Endothelial cell of umbilical vein (primary cell): ENCODE results near the gene RPS29. TPM values are rescaled to one million over a fixed set of nuclear protein-coding genes. Genes with fewer than 3 reads are reported as not detected.

Source experiments
- BruUV-seq: library from RNA; stranded (reverse); fragments of 400-500 nt; replicated peaks from 2 replicates; lab custom pipeline; 2021; lab: Mats Ljungman, UMichigan
- CTCF ChIA-PET: fragments of 300-600, 350-600 bp; sonication (Branson Sonifier 250); formaldehyde crosslinking; loops from one replicate; lab custom pipeline; 2021; ENCODE audit warnings: antibody characterized with exemption, inconsistent platforms; lab: Charles Lee
- POLR2A ChIA-PET: fragments of 300-600, 350-600 bp; sonication (Branson Sonifier 250); formaldehyde crosslinking; loops from one replicate; lab custom pipeline; 2021; ENCODE audit warnings: antibody characterized with exemption, inconsistent platforms; lab: Charles Lee
- DNase-seq: peaks from one replicate; pipeline ENCODE4 v3.0.0-alpha.2; 2011; ENCODE audit warnings: low read depth, low spot score
- FAIRE-seq: peaks from 2 replicates; lab custom pipeline; 2011; peaks lifted over from hg19 to GRCh38; lab: Jason Lieb, UNC
- H2AFZ ChIP-seq: 2 replicates; pipeline ENCODE4 v1.6.0; 2012; ENCODE audit warnings: low read depth, low read length, control low read depth, inconsistent platforms
- H3K27ac ChIP-seq: 2 replicates; pipeline ENCODE4 v1.5.1; 2011; ENCODE audit warnings: low read depth, mild to moderate bottlenecking, control low read depth, low read length, moderate library complexity; ENCODE audit not compliant: insufficient read depth
- H3K27me3 ChIP-seq, 2 experiments: 2 replicates each; pipeline versions ENCODE4 v1.6.0 to v1.6.1; 2011; ENCODE audit warnings: low read length in 2 of 2, mixed read lengths in 1 of 2; ENCODE audit not compliant: control insufficient read depth in 2 of 2, insufficient read depth in 2 of 2
- H3K36me3 ChIP-seq, 2 experiments: 2 replicates in 1 of 2; 3 replicates in 1 of 2; pipeline ENCODE4 v1.5.1; 2011; ENCODE audit warnings: low read length in 2 of 2, mild to moderate bottlenecking in 1 of 2, moderate library complexity in 1 of 2; ENCODE audit not compliant: control insufficient read depth in 2 of 2, insufficient read depth in 2 of 2; ENCODE audit errors: extremely low read depth in 1 of 2
- H3K4me1 ChIP-seq: 3 replicates; pipeline ENCODE4 v1.5.1; 2011; ENCODE audit warnings: mild to moderate bottlenecking, low read length; ENCODE audit not compliant: control insufficient read depth, insufficient read depth; ENCODE audit errors: extremely low read depth
- H3K4me2 ChIP-seq: 2 replicates; pipeline ENCODE4 v1.6.1; 2011; ENCODE audit warnings: low read length, control low read depth, mixed read lengths; ENCODE audit not compliant: insufficient read depth
- H3K4me3 ChIP-seq, 3 experiments: fragments of 200-600 bp in 1 of 3; sonication (generic), shearing (Covaris generic) in 1 of 3; replicated peaks in 1 of 3; 2 replicates each; pipeline ENCODE4 v1.5.1; 2011 to 2016; ENCODE audit warnings: control low read depth in 3 of 3, low read length in 3 of 3, mild to moderate bottlenecking in 2 of 3, inconsistent platforms in 1 of 3, low read depth in 1 of 3, moderate library complexity in 1 of 3; ENCODE audit not compliant: insufficient read depth in 1 of 3
- H3K79me2 ChIP-seq: 2 replicates; pipeline ENCODE4 v1.6.0; 2012; ENCODE audit warnings: low read length, inconsistent platforms; ENCODE audit not compliant: control insufficient read depth, insufficient read depth
- H3K9ac ChIP-seq: replicated peaks from 2 replicates; pipeline ENCODE3; 2011; ENCODE audit warnings: low read length, control low read depth; ENCODE audit not compliant: insufficient read depth; ENCODE audit errors: extremely low read depth
- H3K9me1 ChIP-seq: replicated peaks from 3 replicates; pipeline ENCODE4 v1.6.0; 2011; ENCODE audit warnings: mild to moderate bottlenecking, low read length; ENCODE audit not compliant: control insufficient read depth, insufficient read depth; ENCODE audit errors: extremely low read depth
- H3K9me3 ChIP-seq: replicated peaks from 2 replicates; pipeline ENCODE4 v1.5.1; 2012; ENCODE audit warnings: low read length, inconsistent platforms; ENCODE audit not compliant: control insufficient read depth, insufficient read depth
- H4K20me1 ChIP-seq: replicated peaks from 2 replicates; pipeline ENCODE3; 2011; ENCODE audit warnings: mild to moderate bottlenecking, low read length; ENCODE audit not compliant: control insufficient read depth, insufficient read depth; ENCODE audit errors: extremely low read depth
- CTCF ChIP-seq, 2 donors: IDR thresholded peaks; 1 replicate in 1 of 2; 2 replicates in 1 of 2; pipeline ENCODE4 v1.5.1; 2011; ENCODE audit warnings: low read length in 2 of 2, mild to moderate bottlenecking in 2 of 2, moderate library complexity in 2 of 2, control low read depth in 1 of 2, inconsistent platforms in 1 of 2, low read depth in 1 of 2; ENCODE audit not compliant: insufficient read depth in 1 of 2; ENCODE audit errors: extremely low read depth in 1 of 2
- EZH2 ChIP-seq: IDR thresholded peaks from 2 replicates; pipeline ENCODE4 v1.6.1; 2012; ENCODE audit warnings: borderline replicate concordance, low read depth, mild to moderate bottlenecking, moderate library complexity, low read length, inconsistent platforms; ENCODE audit not compliant: severe bottlenecking
- FOS ChIP-seq: IDR thresholded peaks from 2 replicates; pipeline ENCODE4 v1.6.1; 2011; ENCODE audit warnings: mild to moderate bottlenecking, low read length, moderate library complexity, borderline replicate concordance; ENCODE audit not compliant: insufficient read depth
- GATA2 ChIP-seq: IDR thresholded peaks from 2 replicates; pipeline ENCODE4 v1.7.0; 2011; ENCODE audit warnings: low read depth, mild to moderate bottlenecking, moderate library complexity, mixed read lengths, low read length; ENCODE audit not compliant: insufficient read length, insufficient read depth
- JUN ChIP-seq: IDR thresholded peaks from 2 replicates; pipeline ENCODE4 v1.6.1; 2011; ENCODE audit warnings: borderline replicate concordance, low read depth; ENCODE audit not compliant: insufficient read length, insufficient read depth
- MAX ChIP-seq: IDR thresholded peaks from 2 replicates; pipeline ENCODE4 v1.6.1; 2011; ENCODE audit not compliant: insufficient read depth, insufficient read length
- MYC ChIP-seq: IDR thresholded peaks from one replicate; pipeline ENCODE4 v1.6.1; 2011; ENCODE audit warnings: mild to moderate bottlenecking, low read depth, low read length
- POLR2A ChIP-seq: IDR thresholded peaks from 2 replicates; pipeline ENCODE4 v1.6.1; 2012; ENCODE audit warnings: low read depth, mild to moderate bottlenecking, control low read depth, low read length
- POLR2AphosphoS5 ChIP-seq: IDR thresholded peaks from 2 replicates; pipeline ENCODE4 v1.6.1; 2012; ENCODE audit warnings: low read depth, mild to moderate bottlenecking, control low read depth, low read length, moderate library complexity; ENCODE audit not compliant: insufficient read depth
- dilution Hi-C: fragments of 300-500 bp; cut with MboI; formaldehyde crosslinking; loops from one replicate; pipeline ENCODE4 v1.15.0; 2019; ENCODE audit warnings: low sequenced_read_pairs; ENCODE audit not compliant: extremely low pct_ligation_motif_present
- intact Hi-C: fragments of 100-400 bp; cut with micrococcal nuclease; formaldehyde crosslinking; loops from one replicate; pipeline ENCODE4 v1.10.0; 2022
- polyA plus RNA-seq, 4 experiments: library from polyadenylated mRNA; depleted of rRNA in 3 of 4; stranded (reverse) in 3 of 4; unstranded in 1 of 4; fragments of >200 nt; gene quantifications; 2 replicates each; pipeline versions ENCODE4 v1.2.1 to v1.2.3, GENCODE V29; 2011 to 2012; ENCODE audit warnings: missing spikeins in 1 of 4
- total RNA-seq: library from RNA; stranded (reverse); gene quantifications from 2 replicates; pipeline ENCODE4 v1.2.3, GENCODE V29; 2021

The RPS29 gene
- total and polyA plus RNA-seq, 2 donors (not counting 3 experiments of a cell fraction or from before 2014, with no cell fraction given) = 1,408 to 14,040 TPM

DNA sequence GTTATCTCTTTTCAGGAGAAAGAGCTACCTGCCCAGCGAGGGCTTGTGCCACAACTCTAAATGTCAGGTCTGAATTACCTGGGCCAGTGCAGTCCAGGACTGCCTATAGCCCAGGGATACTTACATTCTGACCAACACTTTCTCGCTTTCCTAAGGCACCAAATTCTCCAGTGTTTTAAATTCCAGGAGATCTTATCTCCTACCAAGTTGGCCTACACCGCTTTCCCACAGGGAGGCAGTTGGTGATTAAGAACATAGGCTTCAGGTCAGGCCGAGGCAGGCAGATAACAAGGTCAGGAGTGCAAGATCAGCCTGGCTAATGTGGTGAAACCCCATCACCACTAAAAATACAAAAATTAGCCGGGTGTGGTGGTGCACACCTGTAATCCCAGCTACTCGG lies 41.1 kb downstream of the RPS29 start:
- Histone ChIP-seq H3K9me3 (no peaks in the 10 kb centered on the region), H3K36me3 (no peaks in the 10 kb centered on the region), H3K27ac (no peak overlapping the region), H4K20me1 (no peaks in the 10 kb centered on the region), H2AFZ (no peak overlapping the region), H3K9ac (no peak overlapping the region), H3K4me3 (no peak overlapping the region), H3K27me3 (peaks cover 0 to 3% of the 10 kb centered on the region in 2 experiments), H3K4me1 (no peaks in the 10 kb centered on the region), H3K9me1 (no peaks in the 10 kb centered on the region), H3K79me2 (no peaks in the 10 kb centered on the region), H3K4me2 (no peak overlapping the region)
- no peak for DNase-seq
- no peak for TF ChIP-seq CTCF (IDR thresholded peaks at IDR 0.05; ENCODE audit: extremely low read depth in 1 of 2, insufficient read depth in 1 of 2, low read depth in 1 of 2, low read length in 2 of 2)
- no peak for TF ChIP-seq GATA2
- TF ChIP-seq JUN = no peak
- no peak for TF ChIP-seq MYC
- no peak for TF ChIP-seq EZH2
- TF ChIP-seq FOS = no peak
- no peak for TF ChIP-seq POLR2AphosphoS5
- no peak for TF ChIP-seq POLR2A
- TF ChIP-seq MAX = no peak
- ChIA-PET POLR2A (no interaction called here), CTCF (interaction anchor here (0.8 to 1.8 kb wide), 2 partner anchors 48 to 83 kb away, joined by 3 to 5 read pairs; no protein-coding TSS in a partner anchor)
- intact Hi-C loops (no loop called here), dilution Hi-C loops (no loop called here)
- BruUV-seq = no TSS peak
- no peak for FAIRE-seq
